Heart left ventricle (tissue), 13 donors: Measurements from ENCODE around the gene LIPN.
A peak's percentile ranks its signal among the peaks of the same experiment; 100 is the strongest.

Experiments
- CTCF ChIP-seq, 12 donors: fragments of 200-600 bp; sonication (generic) in 4 of 12; IDR thresholded peaks; one replicate each; pipeline versions ENCODE4 v1.5.0 to v1.8.0; 2018 to 2022; ENCODE audit warnings: antibody characterized with exemption in 12 of 12, mild to moderate bottlenecking in 5 of 12
- POLR2A ChIP-seq, 2 donors: fragments of 450-650 bp; IDR thresholded peaks; one replicate each; pipeline ENCODE4 v1.6.1; 2017; ENCODE audit warnings: antibody characterized with exemption in 2 of 2, mild to moderate bottlenecking in 2 of 2, moderate library complexity in 2 of 2
- donor health status: ischemic (EF 13 %, LVEDD 7.1; RV severe dilation, severe dysfunction).
- donor health status: DM: no; HTN: yes; CAD: no.
- donor health status: DM: no; HTN: no; CAD: no.
- donor health status: ischemic (EF 25% LVEDD 6.9; RV normal size, moderate dysfunction).
- donor health status: ischemic (EF 25% LVEDD 5.7; RV mildly dilated, moderate dysfunction).
- donor health status: ischemic (EF 35%, LVEDD 5.7; RV mildly dilated, moderate dysfunction).
- donor health status: nonischemic (EF 11% LVEDD 7.7; RV severe dilation, severe dysfunction).
- donor health status: DM: yes; HTN: yes; CAD: no.
- donor health status: PGD.
- donor health status: ischemic (EF 29% LVEDD 5.4; RV normal size, mild dysfunction).
- donor health status: nonischemic (EF 23%, LVEDD 6.1; RV moderate dilation, normal function).

- TF ChIP-seq CTCF (IDR thresholded peaks at IDR 0.05): peak; percentile 39 to 68 (median 56)
- TF ChIP-seq POLR2A (IDR thresholded peaks at IDR 0.05): no peak
Measured at GRCh38 chr10:88810196-88810961, 50.6 kb downstream of the LIPN start.
